Measurements from ENCODE around the gene DENND1A.

Gene DENND1A

GRCh38 chr9:123530244-123530643, 399.7 kb downstream of the DENND1A start:
- DNase-seq (ENCODE audit: low read depth): no peak

GRCh38 chr9:123528501-123528900, 401.4 kb downstream of the DENND1A start:
- no peak for DNase-seq (ENCODE audit: low read depth)

- no peak for DNase-seq (ENCODE audit: low read depth)
These were observed 401.9 kb downstream of the DENND1A start for GRCh38 chr9:123527981-123528380.

DNA sequence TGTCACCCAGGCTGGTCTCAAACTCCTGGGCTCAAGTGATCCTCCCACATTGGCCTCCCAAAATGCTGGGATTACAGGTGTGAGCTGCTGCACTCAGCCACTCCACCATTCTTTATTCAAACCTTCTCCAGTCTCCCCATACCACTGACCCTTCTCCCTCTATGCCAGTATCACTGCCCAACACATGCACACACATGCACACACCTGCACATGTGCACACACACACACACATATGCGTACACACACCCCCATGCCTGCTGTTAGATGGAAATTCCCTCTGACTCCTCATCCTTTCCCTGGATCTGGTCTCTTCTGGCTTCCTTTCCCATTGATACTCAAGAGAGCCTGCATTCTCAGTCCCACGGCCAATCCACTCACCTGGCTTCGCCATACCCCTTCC, 404.0 kb downstream of the DENND1A start:
- no peak for DNase-seq (ENCODE audit: low read depth)

GRCh38 chr9:123525424-123525823, 404.5 kb downstream of the DENND1A start:
- DNase-seq (ENCODE audit: low read depth): no peak

DNA sequence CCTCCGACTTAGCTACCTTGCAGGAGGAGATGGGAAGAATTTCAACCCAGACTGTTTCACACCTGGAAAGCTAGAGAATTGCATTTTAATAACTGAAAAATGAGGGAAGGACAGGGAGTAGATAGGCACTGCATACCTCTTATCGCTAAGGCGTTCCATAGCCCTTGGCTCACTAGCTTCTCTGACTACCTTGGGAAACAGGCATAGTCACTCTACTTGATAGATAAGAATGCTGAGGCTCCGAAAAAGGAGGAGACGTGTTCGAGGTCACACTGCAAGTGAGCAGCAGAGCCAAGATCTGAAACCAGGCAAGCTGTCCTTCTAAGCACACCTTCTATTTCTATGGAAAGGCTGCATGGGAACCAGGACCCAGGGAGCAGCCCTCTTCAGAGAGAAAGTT, 405.1 kb downstream of the DENND1A start:
- DNase-seq (ENCODE audit: low read depth): no peak

DNA sequence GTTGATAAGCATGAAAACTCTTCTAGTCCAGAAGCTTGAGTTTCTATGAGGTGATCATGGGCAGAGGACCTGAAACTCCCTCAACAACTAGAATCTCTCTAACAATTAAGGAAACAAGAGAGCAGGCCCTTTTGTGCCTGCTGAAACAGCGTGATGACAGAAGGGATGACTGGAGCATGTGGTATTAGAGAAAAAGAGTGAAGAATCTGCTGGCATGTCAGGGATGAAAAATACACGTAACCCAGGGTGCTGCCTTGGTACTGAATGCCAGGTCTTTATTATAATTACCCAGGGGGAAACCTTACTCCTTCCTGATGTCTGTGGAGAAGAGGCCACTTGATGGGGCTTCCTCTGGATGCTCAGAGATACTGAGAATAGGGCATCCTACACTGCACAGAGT, 406.1 kb downstream of the DENND1A start:
- no peak for DNase-seq (ENCODE audit: low read depth)

GRCh38 chr9:123523001-123523400, 406.9 kb downstream of the DENND1A start:
- DNase-seq (ENCODE audit: low read depth): no peak

GRCh38 chr9:123522251-123522650, 407.7 kb downstream of the DENND1A start:
- no peak for DNase-seq (ENCODE audit: low read depth)

- no peak for DNase-seq (ENCODE audit: low read depth)
These were observed 411.6 kb downstream of the DENND1A start for GRCh38 chr9:123518338-123518737.

DNA sequence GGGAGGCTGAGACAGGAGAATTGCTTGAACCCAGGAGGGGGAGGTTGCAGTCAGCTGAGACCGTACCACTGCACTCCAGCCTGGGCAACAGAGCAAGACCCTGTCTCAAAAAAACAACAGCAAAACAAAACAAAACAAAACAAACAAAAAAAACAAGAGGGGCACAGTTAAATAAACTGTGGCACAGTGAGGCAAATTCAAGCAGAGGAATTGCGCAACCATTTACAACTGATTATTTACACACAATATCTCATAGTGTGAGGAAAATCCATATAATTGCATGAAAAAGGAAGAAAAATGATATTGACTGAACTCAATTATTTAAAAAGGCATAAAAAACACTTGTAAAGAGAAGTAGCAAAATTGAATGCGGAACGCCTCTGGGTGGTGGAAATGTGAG, 412.4 kb downstream of the DENND1A start:
- no peak for DNase-seq (ENCODE audit: low read depth)

DNA sequence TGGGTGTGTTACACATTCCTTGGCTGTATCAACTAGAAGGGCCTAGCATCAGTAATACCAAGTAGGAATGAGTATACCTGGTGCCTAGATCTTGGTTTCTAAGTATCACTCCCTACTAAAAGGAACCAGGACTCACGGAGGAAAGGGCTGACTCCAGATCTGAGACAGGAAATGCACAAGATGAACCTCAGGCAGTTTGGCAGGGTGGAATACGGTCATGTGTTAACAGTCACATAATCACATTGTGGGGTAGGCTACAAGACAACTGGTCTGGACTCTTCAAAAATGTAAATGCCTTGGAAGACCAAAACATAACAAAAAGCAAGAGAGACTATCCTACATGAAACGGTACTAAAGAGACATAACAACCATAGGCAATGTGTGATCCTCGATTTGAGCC, 415.2 kb downstream of the DENND1A start:
- no peak for DNase-seq (ENCODE audit: low read depth)

- DNase-seq (ENCODE audit: low read depth): no peak
These were observed 416.4 kb downstream of the DENND1A start for GRCh38 chr9:123513554-123513953.

DNA sequence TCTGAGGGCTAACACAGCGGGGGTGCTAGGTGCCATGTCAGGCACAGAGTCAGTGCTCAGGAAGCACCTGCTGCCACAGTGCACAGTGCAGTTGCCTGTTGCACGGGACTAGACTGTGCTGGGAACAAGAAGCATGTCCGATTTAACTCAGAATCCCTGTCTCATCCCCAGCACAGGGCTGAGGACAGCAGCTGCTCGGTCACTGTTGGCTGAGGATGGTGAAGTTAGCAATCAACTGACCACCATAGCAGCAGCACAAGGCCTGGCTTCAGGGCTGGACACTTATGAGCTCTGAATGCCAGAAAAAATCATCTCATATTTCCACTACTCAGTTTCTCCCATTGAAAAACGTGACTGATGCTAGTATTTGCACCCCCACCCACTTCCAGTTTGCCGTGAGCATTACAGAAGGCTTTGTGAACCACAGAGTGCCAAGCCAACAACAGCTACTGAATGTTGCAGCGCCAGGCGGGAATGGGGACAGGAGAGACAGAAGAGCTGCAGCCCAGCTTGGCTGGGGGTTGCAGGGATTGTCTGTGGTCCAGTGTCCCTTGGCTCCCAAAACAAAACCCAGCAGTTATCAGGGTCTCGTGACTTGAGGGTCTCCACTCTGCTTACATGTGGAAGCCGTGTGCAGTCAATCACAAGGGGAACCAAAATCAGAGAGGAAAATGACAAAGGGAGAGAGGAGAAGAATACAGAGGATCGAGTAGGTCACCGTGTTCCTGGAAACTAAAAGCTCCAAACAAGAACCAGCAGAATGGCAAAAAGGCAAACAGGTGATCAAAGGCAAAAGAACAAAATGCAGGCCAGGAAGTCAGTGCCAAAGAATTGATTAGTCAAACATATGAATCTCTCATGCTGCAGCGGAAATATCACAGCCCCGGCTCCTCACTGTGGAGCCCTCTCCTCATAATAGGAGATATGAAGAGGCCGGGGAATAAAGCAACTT, 418.3 kb downstream of the DENND1A start:
- DNase-seq (ENCODE audit: low read depth): no peak

GRCh38 chr9:123509646-123510045, 420.3 kb downstream of the DENND1A start:
- no peak for DNase-seq (ENCODE audit: low read depth)

GRCh38 chr9:123508048-123508447, 421.9 kb downstream of the DENND1A start:
- DNase-seq (ENCODE audit: low read depth): no peak

- DNase-seq (ENCODE audit: low read depth): no peak
These were observed 424.4 kb downstream of the DENND1A start for GRCh38 chr9:123505496-123505895.

DNA sequence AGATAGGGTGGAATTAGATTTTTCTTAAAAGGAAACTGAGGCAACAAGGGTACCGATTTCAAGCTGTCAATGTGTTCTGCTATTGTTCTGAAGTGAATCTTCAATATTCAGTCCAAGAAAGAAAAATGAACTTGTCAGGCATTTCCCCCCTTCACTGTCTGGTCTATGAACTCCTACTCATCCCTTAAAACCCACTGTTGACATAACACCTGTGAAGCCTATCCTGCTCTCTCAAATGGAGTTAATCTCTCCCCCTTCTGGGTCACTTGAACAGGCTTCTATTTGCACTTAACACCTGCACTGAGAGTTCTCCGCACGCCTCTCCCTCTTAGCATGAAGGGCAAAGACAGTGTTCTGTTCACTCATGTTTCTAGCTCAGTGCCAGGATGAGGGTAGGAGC, 429.6 kb downstream of the DENND1A start:
- no peak for DNase-seq (ENCODE audit: low read depth)

- DNase-seq (ENCODE audit: low read depth): no peak
These were observed 432.1 kb downstream of the DENND1A start for GRCh38 chr9:123497830-123498229.

DNA sequence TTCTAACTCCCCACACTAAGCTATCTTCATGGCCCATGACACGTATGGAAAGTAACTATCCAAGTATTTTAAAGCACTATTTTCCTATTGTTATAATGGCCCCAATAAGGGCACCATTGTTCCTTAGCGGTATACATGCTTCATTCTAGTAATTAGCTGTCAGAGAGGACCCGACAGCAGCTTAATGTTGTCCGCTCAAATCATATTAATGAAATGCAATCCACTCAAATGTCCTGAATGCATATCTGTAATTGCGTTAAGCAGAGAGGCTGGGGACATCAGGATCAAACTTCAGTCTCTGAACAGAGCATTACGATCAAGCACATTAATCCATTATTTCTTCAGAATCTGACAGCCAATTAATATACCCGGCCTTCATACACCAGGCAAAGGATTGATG, 434.2 kb downstream of the DENND1A start:
- DNase-seq (ENCODE audit: low read depth): no peak

GRCh38 chr9:123493627-123494026, 436.3 kb downstream of the DENND1A start:
- DNase-seq (ENCODE audit: low read depth): no peak

- DNase-seq (ENCODE audit: low read depth): no peak
These were observed 439.2 kb downstream of the DENND1A start for GRCh38 chr9:123490688-123491087.

DNA sequence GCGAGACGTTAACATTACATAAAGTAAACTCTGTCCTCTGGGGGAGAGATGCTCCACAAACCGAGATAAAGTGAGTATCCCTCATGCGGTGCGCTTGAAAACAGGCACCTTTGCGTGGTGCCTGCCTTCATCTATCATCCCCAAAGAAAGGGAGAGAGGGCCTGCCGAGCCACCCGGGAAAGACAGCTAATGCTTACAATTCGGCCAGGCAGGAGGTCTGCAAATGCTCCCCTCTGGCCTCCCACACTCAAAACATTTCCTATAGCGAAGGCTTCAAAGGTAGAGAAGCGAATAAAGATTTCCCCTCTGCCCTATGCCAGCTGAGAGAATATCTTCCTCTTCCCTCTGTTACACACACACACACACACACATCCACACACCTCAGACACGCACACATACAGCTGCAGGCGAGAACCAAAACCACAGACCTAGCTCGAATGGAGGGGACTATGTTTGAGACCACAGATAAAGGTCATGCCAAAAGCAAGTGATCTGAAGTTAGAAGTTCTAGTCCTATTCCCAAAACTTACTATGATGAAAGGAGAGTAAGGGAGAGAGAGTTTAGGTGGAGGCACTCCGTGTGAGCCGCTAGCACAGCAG, 441.1 kb downstream of the DENND1A start:
- no peak for DNase-seq (ENCODE audit: low read depth)

Data from stimulated activated CD8-positive, alpha-beta memory T cell treated with anti-CD3 and anti-CD28 coated beads, Interleukin-12 subunit alpha, Interleukin-12 subunit beta, amount 100 ng/mL, for 4 hours (primary cell).